Hair follicle dermal papilla cell (primary cell): ENCODE results near the gene PDGFB. TPM values are rescaled to one million over a fixed set of nuclear protein-coding genes. Genes with fewer than 3 reads are reported as not detected.

Experiments used
- total RNA-seq: library from RNA; depleted of rRNA; stranded (reverse); fragments of >200 nt; gene quantifications from 2 replicates; pipeline ENCODE4 v1.2.3, GENCODE V29; 2012

Gene PDGFB
- 0.12 and 0.16 TPM in 2 replicates for total RNA-seq

GRCh38 chr22:39244496-39245129 is at the start of gene PDGFB:
Gene PDGFB (minus strand): TSS chr22:39244982. CDS start chr22:39243963, 1,019 bp downstream.

Other genes with a start within 250 kb of the PDGFB start
- gene APOBEC3C, start 230.7 kb downstream of the PDGFB start, total RNA-seq: 15.1 and 20.4 TPM in 2 replicates
- 2.9 and 4.5 TPM in 2 replicates for gene APOBEC3D, start 223.9 kb downstream of the PDGFB start, total RNA-seq
- gene APOBEC3F, start 204.1 kb downstream of the PDGFB start, total RNA-seq: 5.5 and 6.3 TPM in 2 replicates
- 15.8 and 22.6 TPM in 2 replicates for gene APOBEC3G, start 167.7 kb downstream of the PDGFB start, total RNA-seq
- gene APOBEC3H, start 147.7 kb downstream of the PDGFB start, total RNA-seq: not detected in 2 replicates
- 6.7 and 8.3 TPM in 2 replicates for gene CBX7, start 92.3 kb downstream of the PDGFB start, total RNA-seq
- 1,564 and 1,887 TPM in 2 replicates for gene RPL3, start 74.6 kb upstream of the PDGFB start, total RNA-seq
- gene SYNGR1, start 105.0 kb upstream of the PDGFB start, total RNA-seq: 6.6 and 12.2 TPM in 2 replicates
- 14.9 and 15.8 TPM in 2 replicates for gene TAB1, start 154.8 kb upstream of the PDGFB start, total RNA-seq
- 0.16 and 0.36 TPM in 2 replicates for gene MGAT3, start 212.0 kb upstream of the PDGFB start, total RNA-seq